Testis (tissue), 3 donors: ENCODE data around the gene PXN. TPM values are rescaled to one million over a fixed set of nuclear protein-coding genes. Genes with fewer than 3 reads are reported as not detected.

Experiments
- DNase-seq: peaks from one replicate; pipeline ENCODE4 v3.0.0-alpha.2; 2019
- H3K27ac ChIP-seq, 2 donors: fragments of 200-600 bp; sonication (generic); one replicate each; pipeline ENCODE4 v1.5.1; 2019
- H3K27me3 ChIP-seq: fragments of 200-600 bp; sonication (generic); one replicate; pipeline ENCODE4 v1.5.1; 2019
- H3K36me3 ChIP-seq: fragments of 200-600 bp; sonication (generic); one replicate; pipeline ENCODE4 v1.5.1; 2017; ENCODE audit warnings: low read depth; ENCODE audit errors: missing control alignments
- H3K4me1 ChIP-seq: fragments of 200-600 bp; sonication (generic); one replicate; pipeline ENCODE4 v1.5.1; 2019
- H3K4me3 ChIP-seq, 2 donors: fragments of 200-600 bp; sonication (generic); one replicate each; pipeline ENCODE4 v1.5.1; 2017 to 2019
- H3K9me3 ChIP-seq: fragments of 200-600 bp; sonication (generic); one replicate; pipeline ENCODE4 v1.5.1; 2017
- POLR2A ChIP-seq: fragments of 450-650 bp; IDR thresholded peaks from one replicate; pipeline ENCODE4 v1.6.1; 2017; ENCODE audit warnings: antibody characterized with exemption, mild to moderate bottlenecking, moderate library complexity
- WGBS, 2 donors: methylation state at CpG; one replicate each; pipeline ENCODE4 v1.1.5; 2018; 5-methylcytosine and 5-hydroxymethylcytosine counted together
- intact Hi-C: fragments of 100-400 bp; cut with DNase I; formaldehyde crosslinking; loops from one replicate; pipeline ENCODE4 v1.15.1; 2023; ENCODE audit warnings: low total_unique reads
- polyA plus RNA-seq: library from polyadenylated mRNA; stranded (reverse); fragments of 350-450 nt; fragmentation: Illumina TruSeq; extraction: RNeasy Lipid Tissue Mini Kit (QIAGEN cat#74804); gene quantifications from one replicate; pipeline ENCODE4 v1.2.3, GENCODE V29; 2014; ENCODE audit warnings: low read depth, low replicate concordance; ENCODE audit not compliant: insufficient read depth
- total RNA-seq, 2 donors: library from RNA; depleted of rRNA; stranded (reverse); fragments of >200 nt; gene quantifications; one replicate each; pipeline ENCODE4 v1.2.3, GENCODE V29; 2016
- TF ChIP-seq, protein P1 (sequence below), 3 experiments: fragments of 450-650 bp in 2 of 3; fragments of 200-600 bp in 1 of 3; sonication (generic) in 1 of 3; IDR thresholded peaks; one replicate each; pipeline ENCODE4 v1.5.1; 2016 to 2019; ENCODE audit warnings: antibody characterized with exemption in 3 of 3, mild to moderate bottlenecking in 2 of 3, moderate library complexity in 1 of 3

Gene PXN
- total and polyA plus RNA-seq, 3 donors from 2014 or later, result 81.8 to 89.6 (median 84.9) TPM

- Histone ChIP-seq H3K36me3 (no peaks in the 10 kb centered on the region), H3K4me3 (no peak overlapping the region), H3K27me3 (no peaks in the 10 kb centered on the region), H3K9me3 (no peaks in the 10 kb centered on the region), H3K4me1 (peaks cover 32% of the 10 kb centered on the region), H3K27ac (peak overlapping the region; percentile 27 to 59)
- intact Hi-C loops, result no loop called here
- TF ChIP-seq, protein P1, sequence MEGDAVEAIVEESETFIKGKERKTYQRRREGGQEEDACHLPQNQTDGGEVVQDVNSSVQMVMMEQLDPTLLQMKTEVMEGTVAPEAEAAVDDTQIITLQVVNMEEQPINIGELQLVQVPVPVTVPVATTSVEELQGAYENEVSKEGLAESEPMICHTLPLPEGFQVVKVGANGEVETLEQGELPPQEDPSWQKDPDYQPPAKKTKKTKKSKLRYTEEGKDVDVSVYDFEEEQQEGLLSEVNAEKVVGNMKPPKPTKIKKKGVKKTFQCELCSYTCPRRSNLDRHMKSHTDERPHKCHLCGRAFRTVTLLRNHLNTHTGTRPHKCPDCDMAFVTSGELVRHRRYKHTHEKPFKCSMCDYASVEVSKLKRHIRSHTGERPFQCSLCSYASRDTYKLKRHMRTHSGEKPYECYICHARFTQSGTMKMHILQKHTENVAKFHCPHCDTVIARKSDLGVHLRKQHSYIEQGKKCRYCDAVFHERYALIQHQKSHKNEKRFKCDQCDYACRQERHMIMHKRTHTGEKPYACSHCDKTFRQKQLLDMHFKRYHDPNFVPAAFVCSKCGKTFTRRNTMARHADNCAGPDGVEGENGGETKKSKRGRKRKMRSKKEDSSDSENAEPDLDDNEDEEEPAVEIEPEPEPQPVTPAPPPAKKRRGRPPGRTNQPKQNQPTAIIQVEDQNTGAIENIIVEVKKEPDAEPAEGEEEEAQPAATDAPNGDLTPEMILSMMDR (IDR thresholded peaks at IDR 0.05), result no peak
- no peak for TF ChIP-seq POLR2A
- WGBS, 2 donors, result 45 to 73% methylated on average over 9 to 10 of the region's 10 CpGs
- peak; percentile 85 for DNase-seq
These were observed 44.5 kb downstream of the PXN start for GRCh38 chr12:120220838-120221575.

DNA sequence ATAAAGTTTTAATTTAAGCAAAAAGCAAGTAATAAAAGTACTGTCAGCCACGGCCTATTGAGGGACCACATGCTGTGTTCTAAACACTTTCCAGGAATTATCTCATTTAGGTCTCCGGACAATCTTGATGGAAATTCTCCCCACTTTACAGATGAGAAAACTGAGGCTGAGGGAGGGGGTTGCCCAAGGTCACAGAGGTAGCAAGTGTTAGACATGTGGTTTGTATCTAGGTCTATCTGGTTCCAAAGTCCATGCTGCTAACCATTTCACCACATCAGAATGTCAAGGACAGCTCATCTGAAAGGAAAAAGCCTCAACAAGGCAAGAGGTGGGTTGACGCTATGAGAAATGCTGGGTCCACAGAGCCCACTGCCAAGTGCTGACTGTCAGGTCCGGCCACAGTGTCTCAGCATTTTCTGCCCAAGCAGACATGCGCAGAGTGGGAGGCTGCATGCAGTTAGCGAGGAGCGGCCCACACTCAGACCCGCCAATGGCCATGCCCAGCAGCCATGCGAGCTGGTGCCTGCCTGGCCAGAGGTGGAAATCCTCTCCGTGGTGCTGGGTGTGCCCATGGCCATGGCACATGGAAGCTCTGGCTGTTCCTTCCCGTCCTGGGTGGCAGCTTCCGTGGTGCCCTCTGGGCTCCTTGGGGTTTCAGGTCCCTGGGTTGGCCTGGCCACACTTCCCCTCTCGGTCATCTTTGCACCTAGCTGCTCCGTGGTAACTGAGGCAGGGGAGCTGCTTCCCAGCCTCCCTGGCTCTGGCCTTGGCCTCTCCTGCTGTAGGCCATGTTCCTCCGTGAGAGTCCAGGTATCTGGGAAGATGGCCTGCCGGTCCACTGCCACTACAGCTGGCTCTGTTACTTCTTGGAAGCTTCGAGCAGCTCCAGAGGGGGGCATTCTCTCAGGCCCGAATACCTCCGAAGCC is 46.6 kb downstream of the PXN start:
- Histone ChIP-seq H3K4me1 (peaks cover 15% of the 10 kb centered on the region), H3K9me3 (no peaks in the 10 kb centered on the region), H3K27me3 (no peaks in the 10 kb centered on the region), H3K36me3 (no peaks in the 10 kb centered on the region), H3K27ac (no peak overlapping the region), H3K4me3 (no peak overlapping the region)
- no peak for TF ChIP-seq POLR2A
- TF ChIP-seq, protein P1 (IDR thresholded peaks at IDR 0.05), result no peak
- no peak for DNase-seq
- intact Hi-C loops, result no loop called here
- 90 to 91% methylated on average over 6 to 19 of the region's 19 CpGs for WGBS, 2 donors

GRCh38 chr12:120216742-120217605 is 48.6 kb downstream of the PXN start:
- TF ChIP-seq, protein P1 (IDR thresholded peaks at IDR 0.05), result no peak
- TF ChIP-seq POLR2A, result no peak
- DNase-seq, result no peak
- WGBS, 2 donors, result 88 to 90% methylated on average over 19 to 32 of the region's 32 CpGs
- Histone ChIP-seq H3K4me3 (no peak overlapping the region), H3K4me1 (peaks cover 15% of the 10 kb centered on the region), H3K36me3 (no peaks in the 10 kb centered on the region), H3K27me3 (no peaks in the 10 kb centered on the region), H3K9me3 (no peaks in the 10 kb centered on the region), H3K27ac (no peak overlapping the region)
- intact Hi-C loops, result no loop called here

DNA sequence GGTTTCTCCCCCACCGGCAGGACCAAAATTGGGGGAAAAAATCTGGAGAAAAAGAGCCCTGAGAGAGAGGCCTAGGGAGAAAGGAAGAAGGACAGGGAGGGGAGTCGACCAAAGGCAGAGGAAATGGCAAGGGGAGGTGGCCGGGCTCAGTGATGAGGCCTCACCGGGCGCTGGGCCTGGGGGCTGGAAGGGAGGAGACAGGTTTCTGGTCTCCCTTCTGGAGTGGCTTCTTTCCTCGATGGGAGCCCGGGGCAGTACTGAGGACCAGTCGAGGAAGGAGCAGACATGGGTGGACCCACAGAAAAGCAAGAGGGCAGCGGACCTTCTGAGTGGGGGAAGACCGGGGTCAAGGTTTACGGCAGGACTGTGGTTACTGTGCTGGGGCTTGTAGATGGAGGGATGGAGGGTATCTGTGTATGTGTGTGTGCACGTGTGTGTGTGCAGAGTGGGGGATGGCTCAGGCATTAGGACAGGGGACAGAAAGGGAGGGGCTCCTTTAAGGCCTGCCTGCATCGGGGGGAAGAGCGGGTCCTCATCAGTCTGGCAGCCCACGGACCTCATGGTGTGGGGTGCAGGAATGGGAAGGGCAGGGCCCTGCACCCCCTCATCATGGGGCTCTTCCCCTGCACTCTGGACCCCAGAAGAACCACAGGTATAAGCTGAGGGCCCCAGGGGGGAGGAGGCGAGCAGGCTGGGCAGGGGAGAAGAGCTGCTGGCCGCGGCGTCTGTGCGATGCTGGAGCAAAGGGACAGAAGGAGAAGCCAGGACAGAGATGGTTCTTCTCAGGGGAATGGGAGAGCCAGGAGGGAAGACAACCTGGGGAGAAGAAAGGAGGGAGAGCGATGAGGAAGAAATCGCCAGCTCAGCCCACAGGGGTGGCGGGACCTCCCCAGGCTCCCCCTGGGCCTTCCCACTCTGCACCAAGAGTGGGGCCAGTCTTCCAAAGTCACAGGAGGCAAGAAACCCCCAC is 49.5 kb downstream of the PXN start:
- no peak overlapping the region for H3K4me3 ChIP-seq
- H3K27me3 ChIP-seq, result no peaks in the 10 kb centered on the region
- H3K9me3 ChIP-seq, result no peaks in the 10 kb centered on the region
- intact Hi-C loops, result no loop called here
- TF ChIP-seq, protein P1 (IDR thresholded peaks at IDR 0.05), result no peak
- no peak for TF ChIP-seq POLR2A
- no peak overlapping the region for H3K27ac ChIP-seq
- DNase-seq, result no peak
- WGBS, 2 donors, result 75 to 85% methylated on average over 23 of the region's 23 CpGs
- H3K36me3 ChIP-seq, result no peaks in the 10 kb centered on the region
- H3K4me1 ChIP-seq, result peaks cover 7% of the 10 kb centered on the region
